H1 (cell line): ENCODE measurements around the gene PDE1A. TPM values are rescaled to one million over a fixed set of nuclear protein-coding genes. Genes with fewer than 3 reads are reported as not detected.

Source experiments
- CBX5 ChIP-seq: fragments of 300-800, 300-1000 bp; sonication (generic); IDR thresholded peaks from 2 replicates; pipeline ENCODE4 v1.7.1; 2016; ENCODE audit warnings: antibody characterized with exemption, low read length, low read depth
- CHD7 ChIP-seq: fragments of 300-600 bp; sonication (generic); IDR thresholded peaks from 2 replicates; pipeline ENCODE4 v1.7.1; 2012; ENCODE audit warnings: low read length, moderate library complexity, mild to moderate bottlenecking, inconsistent platforms; ENCODE audit not compliant: insufficient replicate concordance
- NRF1 ChIP-seq: IDR thresholded peaks from 2 replicates; pipeline ENCODE4 v1.6.1; 2011; ENCODE audit warnings: mild to moderate bottlenecking, low read depth, low read length, improper control_type of control experiment
- RFX5 ChIP-seq: IDR thresholded peaks from 2 replicates; pipeline ENCODE4 v1.6.1; 2011; ENCODE audit warnings: low read depth, low read length, improper control_type of control experiment, borderline replicate concordance
- SP2 ChIP-seq: IDR thresholded peaks from 2 replicates; pipeline ENCODE4 v1.6.1; 2012; ENCODE audit warnings: mild to moderate bottlenecking, low read length, inconsistent platforms
- SUZ12 ChIP-seq: fragments of 200-600 bp; sonication (generic); IDR thresholded peaks from 2 replicates; pipeline ENCODE4 v1.6.1; 2012; ENCODE audit warnings: mild to moderate bottlenecking, inconsistent platforms, low read length, moderate library complexity, mixed read lengths
- polyA plus RNA-seq, 7 experiments: library from polyadenylated mRNA; depleted of rRNA in 3 of 7; stranded (reverse) in 5 of 7; unstranded in 2 of 7; fragments of >200 nt in 5 of 7; fragments of 200-250 nt in 2 of 7; gene quantifications; 1 replicate in 5 of 7; 2 replicates in 1 of 7; 4 replicates in 1 of 7; pipeline versions ENCODE4 v1.2.1 to v1.2.3, GENCODE V29; 2011 to 2013; ENCODE audit warnings: missing spikeins in 2 of 7, mixed read lengths in 2 of 7
- total RNA-seq: library from RNA; stranded (reverse); fragmentation: NEBNext Ultra II Directional; extraction: Animal tissue kit (Norgen Biotek cat#: 25700); gene quantifications from 2 replicates; pipeline ENCODE4 v1.2.1, GENCODE V29; 2021

The PDE1A gene
- total and polyA plus RNA-seq, 2 of the 8 experiments (the other 6 are each of a cell fraction or from before 2014, with no cell fraction given), result 0.34 TPM; not detected in 1

DNA sequence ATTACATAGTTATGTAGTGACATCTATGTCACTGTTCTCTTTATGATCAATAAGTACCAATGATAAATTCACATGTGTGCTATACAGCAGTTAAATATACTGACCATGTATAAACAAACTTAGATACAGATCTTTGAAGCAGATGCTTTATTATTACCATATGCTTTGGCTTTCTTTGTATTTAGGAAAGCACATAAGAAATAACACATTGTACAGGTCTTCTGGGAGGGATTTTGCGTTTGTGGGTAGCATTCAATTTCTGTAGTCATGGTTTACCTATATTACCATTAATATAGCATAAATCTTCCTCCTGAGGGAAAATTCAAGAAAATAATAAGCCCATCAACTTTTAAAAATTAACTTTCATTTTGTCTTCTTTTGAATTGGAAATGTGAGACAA lies 1.6 kb upstream of the PDE1A start (continued):
- TF ChIP-seq CHD7, result no peak
- TF ChIP-seq SP2, result no peak
- TF ChIP-seq RFX5, result no peak
- TF ChIP-seq SUZ12, result no peak
- no peak for TF ChIP-seq NRF1
- TF ChIP-seq CBX5, result no peak
- TF ChIP-seq, all 59 proteins: peak for 0
